Caco-2 (cell line): ENCODE data around the gene TSPAN19. TPM values are rescaled to one million over a fixed set of nuclear protein-coding genes. Genes with fewer than 3 reads are reported as not detected.

Source experiments
- BruUV-seq: library from RNA; stranded (reverse); fragments of 400-500 nt; replicated peaks from 2 replicates; lab custom pipeline; 2021; lab: Mats Ljungman, UMichigan
- CTCF ChIA-PET: fragments of 300-600 bp; sonication (Branson Sonifier 250); formaldehyde crosslinking; loops from one replicate; lab custom pipeline; 2022; ENCODE audit warnings: antibody characterized with exemption; lab: Charles Lee
- POLR2A ChIA-PET: fragments of 300-600 bp; sonication (Branson Sonifier 250); formaldehyde crosslinking; loops from one replicate; lab custom pipeline; 2022; ENCODE audit warnings: antibody characterized with exemption; lab: Charles Lee
- DNase-seq, 2 experiments: peaks; one replicate each; pipeline versions ENCODE4 v3.0.0 to v3.0.0-alpha.2; 2020 to 2022
- H3K27me3 ChIP-seq: replicated peaks from 2 replicates; pipeline ENCODE4 v1.6.0; 2011; ENCODE audit warnings: low read length; ENCODE audit not compliant: control insufficient read depth, insufficient read depth
- H3K36me3 ChIP-seq: 2 replicates; pipeline ENCODE4 v1.5.1; 2011; ENCODE audit warnings: low read length; ENCODE audit not compliant: control insufficient read depth, insufficient read depth
- H3K4me1 ChIP-seq: fragments of 250-450 bp; sonication (Bioruptor Pico); 2 replicates; pipeline ENCODE4 v1.5.1; 2020; ENCODE audit warnings: mild to moderate bottlenecking
- H3K4me3 ChIP-seq: 2 replicates; pipeline ENCODE4 v1.5.1; 2011; ENCODE audit warnings: low read depth, mild to moderate bottlenecking, control low read depth, low read length
- H3K9me3 ChIP-seq: fragments of 250-450 bp; sonication (Bioruptor Pico); 2 replicates; pipeline ENCODE4 v1.5.1; 2020; ENCODE audit warnings: mild to moderate bottlenecking, moderate library complexity
- H3K27ac Mint-ChIP-seq: one replicate; pipeline ENCODE4 v1.8.0; 2022; ENCODE audit warnings: mixed read lengths; ENCODE audit not compliant: unreplicated experiment
- H3K27me3 Mint-ChIP-seq: one replicate; pipeline ENCODE4 v1.8.0; 2022; ENCODE audit warnings: mixed read lengths; ENCODE audit not compliant: insufficient read depth, unreplicated experiment
- H3K36me3 Mint-ChIP-seq: one replicate; pipeline ENCODE4 v1.8.0; 2022; ENCODE audit warnings: mild to moderate bottlenecking, mixed read lengths; ENCODE audit not compliant: insufficient read depth, unreplicated experiment
- H3K4me1 Mint-ChIP-seq: one replicate; pipeline ENCODE4 v1.8.0; 2022; ENCODE audit warnings: low read depth, mixed read lengths; ENCODE audit not compliant: unreplicated experiment
- H3K4me3 Mint-ChIP-seq: one replicate; pipeline ENCODE4 v1.8.0; 2022; ENCODE audit warnings: mild to moderate bottlenecking, moderate library complexity, mixed read lengths; ENCODE audit not compliant: unreplicated experiment
- H3K9me3 Mint-ChIP-seq: one replicate; pipeline ENCODE4 v1.8.0; 2022; ENCODE audit warnings: mixed read lengths; ENCODE audit not compliant: unreplicated experiment
- intact Hi-C: fragments of 100-400 bp; cut with micrococcal nuclease; formaldehyde crosslinking; loops from one replicate; pipeline ENCODE4 v1.10.0; 2022; ENCODE audit not compliant: unreplicated experiment
- total RNA-seq: library from RNA; stranded (reverse); gene quantifications from 2 replicates; pipeline ENCODE4 v1.2.3, GENCODE V29; 2022
- TF ChIP-seq, protein P1 (sequence below), 2 experiments: fragments of 200-600 bp in 1 of 2; IDR thresholded peaks; 1 replicate in 1 of 2; 2 replicates in 1 of 2; pipeline versions ENCODE4 v1.5.1 to v1.8.0; 2011 to 2022; ENCODE audit warnings: antibody characterized with exemption in 1 of 2, control low read depth in 1 of 2, inconsistent platforms in 1 of 2, low read depth in 1 of 2, low read length in 1 of 2, mild to moderate bottlenecking in 1 of 2, moderate library complexity in 1 of 2; ENCODE audit not compliant: insufficient read depth in 1 of 2, severe bottlenecking in 1 of 2, unreplicated experiment in 1 of 2

The TSPAN19 gene
- total RNA-seq, 1 experiment from 2014 or later: not detected

GRCh38 chr12:84974155-84974815, 61.8 kb downstream of the TSPAN19 start:
- TF ChIP-seq, protein P1, sequence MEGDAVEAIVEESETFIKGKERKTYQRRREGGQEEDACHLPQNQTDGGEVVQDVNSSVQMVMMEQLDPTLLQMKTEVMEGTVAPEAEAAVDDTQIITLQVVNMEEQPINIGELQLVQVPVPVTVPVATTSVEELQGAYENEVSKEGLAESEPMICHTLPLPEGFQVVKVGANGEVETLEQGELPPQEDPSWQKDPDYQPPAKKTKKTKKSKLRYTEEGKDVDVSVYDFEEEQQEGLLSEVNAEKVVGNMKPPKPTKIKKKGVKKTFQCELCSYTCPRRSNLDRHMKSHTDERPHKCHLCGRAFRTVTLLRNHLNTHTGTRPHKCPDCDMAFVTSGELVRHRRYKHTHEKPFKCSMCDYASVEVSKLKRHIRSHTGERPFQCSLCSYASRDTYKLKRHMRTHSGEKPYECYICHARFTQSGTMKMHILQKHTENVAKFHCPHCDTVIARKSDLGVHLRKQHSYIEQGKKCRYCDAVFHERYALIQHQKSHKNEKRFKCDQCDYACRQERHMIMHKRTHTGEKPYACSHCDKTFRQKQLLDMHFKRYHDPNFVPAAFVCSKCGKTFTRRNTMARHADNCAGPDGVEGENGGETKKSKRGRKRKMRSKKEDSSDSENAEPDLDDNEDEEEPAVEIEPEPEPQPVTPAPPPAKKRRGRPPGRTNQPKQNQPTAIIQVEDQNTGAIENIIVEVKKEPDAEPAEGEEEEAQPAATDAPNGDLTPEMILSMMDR (IDR thresholded peaks at IDR 0.05; ENCODE audit: insufficient read depth in 1 of 2, low read depth in 1 of 2, low read length in 1 of 2, severe bottlenecking in 1 of 2, unreplicated experiment in 1 of 2): no peak
- no peak overlapping the region for H3K4me3 ChIP-seq
- no peaks in the 10 kb centered on the region for H3K27me3 Mint-ChIP-seq
- H3K4me3 Mint-ChIP-seq: no peak overlapping the region
- H3K36me3 Mint-ChIP-seq: no peaks in the 10 kb centered on the region
- no peaks in the 10 kb centered on the region for H3K9me3 Mint-ChIP-seq
- ChIA-PET POLR2A (no interaction called here), CTCF (no interaction called here)
- H3K4me1 Mint-ChIP-seq: no peaks in the 10 kb centered on the region
- no peaks in the 10 kb centered on the region for H3K27me3 ChIP-seq
- no peaks in the 10 kb centered on the region for H3K9me3 ChIP-seq
- H3K4me1 ChIP-seq: no peaks in the 10 kb centered on the region
- DNase-seq: no peak
- no TSS peak for BruUV-seq
- no peak overlapping the region for H3K27ac Mint-ChIP-seq
- intact Hi-C loops: no loop called here
- no peaks in the 10 kb centered on the region for H3K36me3 ChIP-seq

GRCh38 chr12:84973026-84973425, 63.1 kb downstream of the TSPAN19 start:
- no peak overlapping the region for H3K27ac Mint-ChIP-seq
- no peak for DNase-seq
- Histone ChIP-seq H3K36me3 (no peaks in the 10 kb centered on the region), H3K4me1 (no peaks in the 10 kb centered on the region), H3K27me3 (no peaks in the 10 kb centered on the region), H3K9me3 (no peaks in the 10 kb centered on the region), H3K4me3 (no peak overlapping the region)
- ChIA-PET POLR2A (no interaction called here), CTCF (no interaction called here)
- TF ChIP-seq, protein P1 (IDR thresholded peaks at IDR 0.05; ENCODE audit: insufficient read depth in 1 of 2, low read depth in 1 of 2, low read length in 1 of 2, severe bottlenecking in 1 of 2, unreplicated experiment in 1 of 2): no peak
- intact Hi-C loops: no loop called here
- H3K4me3 Mint-ChIP-seq: no peak overlapping the region
- H3K9me3 Mint-ChIP-seq: no peaks in the 10 kb centered on the region
- no peaks in the 10 kb centered on the region for H3K4me1 Mint-ChIP-seq
- no peaks in the 10 kb centered on the region for H3K36me3 Mint-ChIP-seq
- BruUV-seq: no TSS peak
- H3K27me3 Mint-ChIP-seq: no peaks in the 10 kb centered on the region

GRCh38 chr12:84969226-84969625, 66.9 kb downstream of the TSPAN19 start:
- H3K4me1 Mint-ChIP-seq: no peaks in the 10 kb centered on the region
- no peak overlapping the region for H3K4me3 Mint-ChIP-seq
- H3K36me3 Mint-ChIP-seq: no peaks in the 10 kb centered on the region
- Histone ChIP-seq H3K36me3 (no peaks in the 10 kb centered on the region), H3K4me3 (no peak overlapping the region), H3K4me1 (no peaks in the 10 kb centered on the region), H3K27me3 (no peaks in the 10 kb centered on the region), H3K9me3 (no peaks in the 10 kb centered on the region)
- H3K27me3 Mint-ChIP-seq: no peaks in the 10 kb centered on the region
- TF ChIP-seq, protein P1 (IDR thresholded peaks at IDR 0.05; ENCODE audit: insufficient read depth in 1 of 2, low read depth in 1 of 2, low read length in 1 of 2, severe bottlenecking in 1 of 2, unreplicated experiment in 1 of 2): no peak
- intact Hi-C loops: no loop called here
- no peak for DNase-seq
- POLR2A ChIA-PET: no interaction called here
- CTCF ChIA-PET: no interaction called here
- BruUV-seq: no TSS peak
- H3K9me3 Mint-ChIP-seq: no peaks in the 10 kb centered on the region
- no peak overlapping the region for H3K27ac Mint-ChIP-seq

Other genes starting within 250 kb of the TSPAN19 start
- gene SLC6A15, start 123.5 kb downstream of the TSPAN19 start, total RNA-seq: not detected in 2 replicates
- gene LRRIQ1, start 74 bp upstream of the TSPAN19 start, total RNA-seq: not detected in 2 replicates
- gene ALX1, start 243.9 kb upstream of the TSPAN19 start, total RNA-seq: not detected in 2 replicates